Measurements from ENCODE around the gene CXorf49. TPM values are rescaled to one million over a fixed set of nuclear protein-coding genes. Genes with fewer than 3 reads are reported as not detected.
"Not testable (repeated sequence)": the region's sequence is repeated elsewhere in the genome, so short reads cannot be mapped to it uniquely, and the experiment has no call there.

CXorf49 gene
- total and polyA plus RNA-seq, 10 of the 15 experiments (the other 5 are each of a cell fraction or from before 2014, with no cell fraction given): not detected

GRCh38 chrX:71763049-71763448 lies 45.0 kb upstream of the CXorf49 start, which contains the start of gene CXorf49B:
Gene CXorf49B (plus strand): TSS chrX:71763349. CDS start chrX:71763424, 75 bp downstream.
- H2AFZ ChIP-seq (ENCODE audit: control insufficient read depth, low read depth, low read length); intact Hi-C loops (cut with micrococcal nuclease; ENCODE audit: unreplicated experiment); H3K4me2 ChIP-seq (ENCODE audit: control insufficient read depth, insufficient read depth); BruUV-seq (replicated peaks); FAIRE-seq; CTCF ChIA-PET; H3K9me3 ChIP-seq (replicated peaks; ENCODE audit: control insufficient read depth, insufficient read depth, low read length); H3K27ac ChIP-seq (ENCODE audit: control insufficient read depth, insufficient read depth); H3K4me1 ChIP-seq (ENCODE audit: control insufficient read depth, insufficient read depth, low read length); POLR2A ChIA-PET; H3K36me3 ChIP-seq (ENCODE audit: control insufficient read depth in 2 of 2, insufficient read depth in 2 of 2, low read length in 1 of 2); H3K27me3 ChIP-seq (replicated peaks in 1 of 2; ENCODE audit: control insufficient read depth in 2 of 2, insufficient read depth in 2 of 2, low read length in 1 of 2); in situ Hi-C loops (cut with MboI); DNase-seq (ENCODE audit: low read depth, low spot score); SMC1A ChIA-PET (ENCODE audit: uncharacterized antibody, unreplicated experiment); H3K4me3 ChIP-seq; RAD21 ChIA-PET (ENCODE audit: unreplicated experiment); ATAC-seq; H3K9ac ChIP-seq (ENCODE audit: control insufficient read depth, insufficient read depth, low read length); H4K20me1 ChIP-seq (ENCODE audit: control insufficient read depth, insufficient read depth); H3K79me2 ChIP-seq (ENCODE audit: control insufficient read depth, insufficient read depth, low read length): not testable (repeated sequence)
- no CpG with 5 or more reads among the region's 34 CpGs for WGBS (ENCODE audit: insufficient coverage, insufficient replicate concordance, low lambda C conversion rate, missing lambda C conversion rate)

- DNase-seq (ENCODE audit: low read depth, low spot score); H3K4me3 ChIP-seq; H2AFZ ChIP-seq (ENCODE audit: control insufficient read depth, low read depth, low read length); RAD21 ChIA-PET (ENCODE audit: unreplicated experiment); intact Hi-C loops (cut with micrococcal nuclease; ENCODE audit: unreplicated experiment); H3K9me3 ChIP-seq (replicated peaks; ENCODE audit: control insufficient read depth, insufficient read depth, low read length); H3K4me1 ChIP-seq (ENCODE audit: control insufficient read depth, insufficient read depth, low read length); H3K27ac ChIP-seq (ENCODE audit: control insufficient read depth, insufficient read depth); H3K4me2 ChIP-seq (ENCODE audit: control insufficient read depth, insufficient read depth); POLR2A ChIA-PET; ATAC-seq; H3K36me3 ChIP-seq (ENCODE audit: control insufficient read depth in 2 of 2, insufficient read depth in 2 of 2, low read length in 1 of 2); H3K9ac ChIP-seq (ENCODE audit: control insufficient read depth, insufficient read depth, low read length); H3K79me2 ChIP-seq (ENCODE audit: control insufficient read depth, insufficient read depth, low read length); in situ Hi-C loops (cut with MboI); SMC1A ChIA-PET (ENCODE audit: uncharacterized antibody, unreplicated experiment); FAIRE-seq; CTCF ChIA-PET; BruUV-seq (replicated peaks); H3K27me3 ChIP-seq (replicated peaks in 1 of 2; ENCODE audit: control insufficient read depth in 2 of 2, insufficient read depth in 2 of 2, low read length in 1 of 2); H4K20me1 ChIP-seq (ENCODE audit: control insufficient read depth, insufficient read depth): not testable (repeated sequence)
- WGBS (ENCODE audit: insufficient coverage, insufficient replicate concordance, low lambda C conversion rate, missing lambda C conversion rate): no CpG with 5 or more reads among the region's 20 CpGs
Observed at GRCh38 chrX:71760688-71761281, 42.7 kb upstream of the CXorf49 start.

- H3K4me2 ChIP-seq (ENCODE audit: control insufficient read depth, insufficient read depth); H3K79me2 ChIP-seq (ENCODE audit: control insufficient read depth, insufficient read depth, low read length); SMC1A ChIA-PET (ENCODE audit: uncharacterized antibody, unreplicated experiment); H3K4me3 ChIP-seq; intact Hi-C loops (cut with micrococcal nuclease; ENCODE audit: unreplicated experiment); ATAC-seq; FAIRE-seq; RAD21 ChIA-PET (ENCODE audit: unreplicated experiment); H2AFZ ChIP-seq (ENCODE audit: control insufficient read depth, low read depth, low read length); H3K9ac ChIP-seq (ENCODE audit: control insufficient read depth, insufficient read depth, low read length); BruUV-seq (replicated peaks); in situ Hi-C loops (cut with MboI); H3K36me3 ChIP-seq (ENCODE audit: control insufficient read depth in 2 of 2, insufficient read depth in 2 of 2, low read length in 1 of 2); DNase-seq (ENCODE audit: low read depth, low spot score); H3K4me1 ChIP-seq (ENCODE audit: control insufficient read depth, insufficient read depth, low read length); H3K9me3 ChIP-seq (replicated peaks; ENCODE audit: control insufficient read depth, insufficient read depth, low read length); H3K27ac ChIP-seq (ENCODE audit: control insufficient read depth, insufficient read depth); POLR2A ChIA-PET; H4K20me1 ChIP-seq (ENCODE audit: control insufficient read depth, insufficient read depth); CTCF ChIA-PET; H3K27me3 ChIP-seq (replicated peaks in 1 of 2; ENCODE audit: control insufficient read depth in 2 of 2, insufficient read depth in 2 of 2, low read length in 1 of 2): not testable (repeated sequence)
- no CpG with 5 or more reads among the region's 20 CpGs for WGBS (ENCODE audit: insufficient coverage, insufficient replicate concordance, low lambda C conversion rate, missing lambda C conversion rate)
Observed at GRCh38 chrX:71720289-71720886, 2.3 kb upstream of the CXorf49 start.

- intact Hi-C loops (cut with micrococcal nuclease; ENCODE audit: unreplicated experiment); H3K27ac ChIP-seq (ENCODE audit: control insufficient read depth, insufficient read depth); RAD21 ChIA-PET (ENCODE audit: unreplicated experiment); H3K4me3 ChIP-seq; H3K79me2 ChIP-seq (ENCODE audit: control insufficient read depth, insufficient read depth, low read length); H2AFZ ChIP-seq (ENCODE audit: control insufficient read depth, low read depth, low read length); H3K36me3 ChIP-seq (ENCODE audit: control insufficient read depth in 2 of 2, insufficient read depth in 2 of 2, low read length in 1 of 2); POLR2A ChIA-PET; H3K9ac ChIP-seq (ENCODE audit: control insufficient read depth, insufficient read depth, low read length); in situ Hi-C loops (cut with MboI); H4K20me1 ChIP-seq (ENCODE audit: control insufficient read depth, insufficient read depth); FAIRE-seq; DNase-seq (ENCODE audit: low read depth, low spot score); H3K27me3 ChIP-seq (replicated peaks in 1 of 2; ENCODE audit: control insufficient read depth in 2 of 2, insufficient read depth in 2 of 2, low read length in 1 of 2); H3K4me2 ChIP-seq (ENCODE audit: control insufficient read depth, insufficient read depth); SMC1A ChIA-PET (ENCODE audit: uncharacterized antibody, unreplicated experiment); BruUV-seq (replicated peaks); ATAC-seq; H3K9me3 ChIP-seq (replicated peaks; ENCODE audit: control insufficient read depth, insufficient read depth, low read length); H3K4me1 ChIP-seq (ENCODE audit: control insufficient read depth, insufficient read depth, low read length); CTCF ChIA-PET: not testable (repeated sequence)
- WGBS (ENCODE audit: insufficient coverage, insufficient replicate concordance, low lambda C conversion rate, missing lambda C conversion rate): 55% methylated on average over 6 of the region's 30 CpGs
Observed at GRCh38 chrX:71719195-71719594, 1.1 kb upstream of the CXorf49 start.
